C4-2B (cell line): Measurements from ENCODE around the gene SPOCK1.

Experiments
- CTCF ChIP-seq: fragments of 450-650 bp; conservative IDR thresholded peaks from 2 replicates; pipeline ENCODE4 v1.5.1; 2017; ENCODE audit warnings: mild to moderate bottlenecking
- ZFX ChIP-seq: fragments of 450-650 bp; IDR thresholded peaks from 2 replicates; pipeline ENCODE4 v1.6.1; 2017

- TF ChIP-seq CTCF (no peak), ZFX (no peak)
Measured at GRCh38 chr5:137341831-137342230, 157.3 kb downstream of the SPOCK1 start.
